Measurements from ENCODE around the gene PCDHB5.

DNA sequence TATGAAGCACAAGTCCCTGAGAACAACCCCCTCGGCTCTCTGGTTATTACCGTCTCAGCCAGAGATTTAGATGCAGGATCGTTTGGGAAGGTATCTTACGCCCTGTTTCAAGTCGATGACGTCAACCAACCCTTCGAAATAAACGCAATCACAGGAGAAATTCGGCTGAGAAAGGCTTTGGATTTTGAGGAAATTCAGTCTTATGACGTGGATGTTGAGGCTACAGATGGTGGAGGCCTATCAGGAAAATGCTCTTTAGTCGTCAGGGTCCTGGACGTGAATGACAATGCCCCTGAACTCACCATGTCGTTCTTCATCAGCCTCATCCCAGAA is 16.0 kb downstream of the PCDHB5 start:
- TF ChIP-seq, protein P1, sequence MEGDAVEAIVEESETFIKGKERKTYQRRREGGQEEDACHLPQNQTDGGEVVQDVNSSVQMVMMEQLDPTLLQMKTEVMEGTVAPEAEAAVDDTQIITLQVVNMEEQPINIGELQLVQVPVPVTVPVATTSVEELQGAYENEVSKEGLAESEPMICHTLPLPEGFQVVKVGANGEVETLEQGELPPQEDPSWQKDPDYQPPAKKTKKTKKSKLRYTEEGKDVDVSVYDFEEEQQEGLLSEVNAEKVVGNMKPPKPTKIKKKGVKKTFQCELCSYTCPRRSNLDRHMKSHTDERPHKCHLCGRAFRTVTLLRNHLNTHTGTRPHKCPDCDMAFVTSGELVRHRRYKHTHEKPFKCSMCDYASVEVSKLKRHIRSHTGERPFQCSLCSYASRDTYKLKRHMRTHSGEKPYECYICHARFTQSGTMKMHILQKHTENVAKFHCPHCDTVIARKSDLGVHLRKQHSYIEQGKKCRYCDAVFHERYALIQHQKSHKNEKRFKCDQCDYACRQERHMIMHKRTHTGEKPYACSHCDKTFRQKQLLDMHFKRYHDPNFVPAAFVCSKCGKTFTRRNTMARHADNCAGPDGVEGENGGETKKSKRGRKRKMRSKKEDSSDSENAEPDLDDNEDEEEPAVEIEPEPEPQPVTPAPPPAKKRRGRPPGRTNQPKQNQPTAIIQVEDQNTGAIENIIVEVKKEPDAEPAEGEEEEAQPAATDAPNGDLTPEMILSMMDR (IDR thresholded peaks at IDR 0.05), result no peak
- TF ChIP-seq POLR2A (IDR thresholded peaks at IDR 0.05), result no peak
